HEK293 (cell line): ENCODE measurements around the gene FOXP1.

ENCODE experiments used
- CTCF ChIA-PET: fragments of 350-600 bp; formaldehyde crosslinking; extraction: SDS; loops from one replicate; lab custom pipeline; 2021; ENCODE audit warnings: antibody characterized with exemption; lab: Yijun Ruan, JAX
- POLR2A ChIA-PET: fragments of 300-600 bp; formaldehyde crosslinking; extraction: SDS; loops from one replicate; lab custom pipeline; 2020; ENCODE audit warnings: antibody characterized with exemption, inconsistent platforms; lab: Yijun Ruan, JAX
- H3K27ac ChIP-seq: fragments of 200-500 bp; sonication (Bioruptor generic); 2 replicates; pipeline ENCODE4 v1.5.1; 2014; ENCODE audit warnings: low read depth, low read length, control low read depth, inconsistent platforms; ENCODE audit errors: extremely low read depth
- H3K36me3 ChIP-seq, 2 experiments: fragments of 200-500 bp in 1 of 2; sonication (Bioruptor generic) in 1 of 2; 1 replicate in 1 of 2; 2 replicates in 1 of 2; pipeline ENCODE4 v1.5.1; 2014 to 2017; ENCODE audit warnings: inconsistent platforms in 2 of 2, low read length in 2 of 2; ENCODE audit not compliant: control insufficient read depth in 2 of 2, insufficient read depth in 1 of 2
- H3K4me1 ChIP-seq: fragments of 200-500 bp; sonication (Bioruptor generic); 2 replicates; pipeline ENCODE4 v1.5.1; 2014; ENCODE audit warnings: mild to moderate bottlenecking, low read length, inconsistent platforms; ENCODE audit not compliant: control insufficient read depth, insufficient read depth
- H3K4me3 ChIP-seq: 2 replicates; pipeline ENCODE4 v1.5.1; 2011; ENCODE audit warnings: low read depth, mild to moderate bottlenecking, control low read depth, low read length, moderate library complexity
- H3K9me3 ChIP-seq: fragments of 200-500 bp; sonication (Bioruptor generic); 2 replicates; pipeline ENCODE4 v1.5.1; 2014; ENCODE audit warnings: low read depth, low read length, inconsistent platforms; ENCODE audit not compliant: control insufficient read depth, insufficient read depth
- IKZF3 ChIP-seq: fragments of 450-650 bp; IDR thresholded peaks from 2 replicates; pipeline ENCODE4 v1.5.0; 2018; ENCODE audit warnings: missing biosample characterization, mild to moderate bottlenecking, missing genetic modification characterization, moderate library complexity
- KLF17 ChIP-seq: fragments of 450-650 bp; formaldehyde crosslinking; IDR thresholded peaks from 2 replicates; pipeline ENCODE4 v1.5.1; 2016; ENCODE audit warnings: missing biosample characterization, missing genetic modification characterization
- PRDM1 ChIP-seq: fragments of 450-650 bp; formaldehyde crosslinking; IDR thresholded peaks from 2 replicates; pipeline ENCODE4; 2016; ENCODE audit warnings: missing biosample characterization, missing genetic modification characterization
- PRDM10 ChIP-seq: fragments of 450-650 bp; formaldehyde crosslinking; IDR thresholded peaks from 2 replicates; pipeline ENCODE4 v1.5.1; 2016; ENCODE audit warnings: missing biosample characterization, missing genetic modification characterization
- REPIN1 ChIP-seq: fragments of 450-650 bp; formaldehyde crosslinking; IDR thresholded peaks from 2 replicates; pipeline ENCODE4 v1.5.1; 2017; ENCODE audit warnings: missing biosample characterization, missing genetic modification characterization, low read depth
- ZBTB44 ChIP-seq: fragments of 450-650 bp; IDR thresholded peaks from 2 replicates; pipeline ENCODE4 v1.5.1; 2018; ENCODE audit warnings: missing biosample characterization, mild to moderate bottlenecking, missing genetic modification characterization
- ZBTB48 ChIP-seq: fragments of 450-650 bp; formaldehyde crosslinking; IDR thresholded peaks from 2 replicates; pipeline ENCODE4 v1.5.1; 2016; ENCODE audit warnings: missing biosample characterization, missing genetic modification characterization
- ZNF157 ChIP-seq: fragments of 450-650 bp; formaldehyde crosslinking; IDR thresholded peaks from 2 replicates; pipeline ENCODE4 v1.5.1; 2016; ENCODE audit warnings: missing biosample characterization, missing genetic modification characterization
- ZNF19 ChIP-seq: fragments of 450-650 bp; formaldehyde crosslinking; IDR thresholded peaks from 2 replicates; pipeline ENCODE4; 2016; ENCODE audit warnings: missing biosample characterization, missing genetic modification characterization, low read depth
- ZNF426 ChIP-seq: fragments of 450-650 bp; formaldehyde crosslinking; IDR thresholded peaks from 2 replicates; pipeline ENCODE4 v1.5.1; 2017; ENCODE audit warnings: missing biosample characterization, missing genetic modification characterization, mild to moderate bottlenecking, inconsistent platforms, moderate library complexity
- ZNF488 ChIP-seq: fragments of 450-650 bp; formaldehyde crosslinking; IDR thresholded peaks from 2 replicates; pipeline ENCODE4 v1.5.1; 2016; ENCODE audit warnings: missing biosample characterization, missing genetic modification characterization
- ZNF510 ChIP-seq: fragments of 450-650 bp; formaldehyde crosslinking; IDR thresholded peaks from 2 replicates; pipeline ENCODE4 v1.5.1; 2018; ENCODE audit warnings: mild to moderate bottlenecking, missing genetic modification characterization, missing biosample characterization; ENCODE audit not compliant: insufficient replicate concordance
- ZNF514 ChIP-seq: fragments of 450-650 bp; formaldehyde crosslinking; IDR thresholded peaks from 2 replicates; pipeline ENCODE4 v1.5.1; 2016; ENCODE audit warnings: missing biosample characterization, missing genetic modification characterization
- ZNF544 ChIP-seq: fragments of 450-650 bp; formaldehyde crosslinking; IDR thresholded peaks from 2 replicates; pipeline ENCODE4 v1.5.0; 2017; ENCODE audit warnings: missing biosample characterization, missing genetic modification characterization
- ZNF548 ChIP-seq: fragments of 450-650 bp; formaldehyde crosslinking; IDR thresholded peaks from 2 replicates; pipeline ENCODE4 v1.5.1; 2016; ENCODE audit warnings: missing biosample characterization, missing genetic modification characterization
- ZNF626 ChIP-seq: fragments of 450-650 bp; sonication (Bioruptor Pico); formaldehyde crosslinking; IDR thresholded peaks from 2 replicates; pipeline ENCODE4 v1.5.1; 2018; ENCODE audit warnings: missing biosample characterization, missing genetic modification characterization, inconsistent platforms
- ZNF660 ChIP-seq: fragments of 450-650 bp; IDR thresholded peaks from 2 replicates; pipeline ENCODE4 v1.5.1; 2018; ENCODE audit warnings: missing biosample characterization, mild to moderate bottlenecking, missing genetic modification characterization
- ZNF704 ChIP-seq: fragments of 450-650 bp; formaldehyde crosslinking; IDR thresholded peaks from 2 replicates; pipeline ENCODE4 v1.5.1; 2016; ENCODE audit warnings: missing biosample characterization, missing genetic modification characterization
- ZNF843 ChIP-seq: fragments of 450-650 bp; formaldehyde crosslinking; IDR thresholded peaks from 2 replicates; pipeline ENCODE4 v1.5.1; 2016; ENCODE audit warnings: missing biosample characterization, missing genetic modification characterization
- TF ChIP-seq, protein P1 (sequence below): fragments of 450-650 bp; formaldehyde crosslinking; IDR thresholded peaks from 2 replicates; pipeline ENCODE4 v1.5.1; 2016; ENCODE audit warnings: missing biosample characterization, missing genetic modification characterization

Gene FOXP1

DNA sequence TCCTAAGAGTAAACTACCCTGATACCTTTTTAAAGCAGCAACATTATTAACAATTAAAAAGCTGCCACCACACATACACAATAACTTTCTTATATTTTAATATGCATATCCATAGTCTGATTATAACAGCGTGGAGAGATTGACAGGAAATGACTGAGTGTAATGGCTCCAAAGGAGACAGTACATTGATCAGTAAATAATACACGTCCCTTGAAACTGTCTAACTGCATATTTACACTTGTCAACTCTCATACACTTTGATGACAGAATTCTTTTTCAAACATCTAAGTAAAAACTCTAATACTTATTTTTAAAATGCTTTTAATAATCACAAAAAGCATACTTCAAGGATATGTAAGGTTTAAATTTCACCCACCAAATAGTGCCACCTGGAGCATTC lies 99.5 kb downstream of the FOXP1 start:
- no peak overlapping the region for H3K4me3 ChIP-seq
- no peaks in the 10 kb centered on the region for H3K4me1 ChIP-seq
- TF ChIP-seq ZNF843 (tag by site-specific recombination) (no peak), ZBTB48 (tag by site-specific recombination) (no peak), IKZF3 (tag by site-specific recombination) (no peak), ZNF514 (no peak), ZNF544 (no peak), ZNF488 (tag by site-specific recombination) (no peak), ZNF426 (tag by site-specific recombination) (no peak), REPIN1 (tag by site-specific recombination) (no peak), ZNF626 (tag by site-specific recombination) (no peak), ZNF19 (tag by site-specific recombination) (no peak), ZNF157 (tag by site-specific recombination) (no peak), ZNF704 (tag by site-specific recombination) (no peak), ZNF548 (tag by site-specific recombination) (no peak), PRDM1 (tag by site-specific recombination) (no peak), ZNF510 (tag by site-specific recombination) (no peak), PRDM10 (tag by site-specific recombination) (no peak), KLF17 (tag by site-specific recombination) (no peak), ZNF660 (no peak), ZBTB44 (tag by site-specific recombination) (no peak)
- TF ChIP-seq, protein P1, sequence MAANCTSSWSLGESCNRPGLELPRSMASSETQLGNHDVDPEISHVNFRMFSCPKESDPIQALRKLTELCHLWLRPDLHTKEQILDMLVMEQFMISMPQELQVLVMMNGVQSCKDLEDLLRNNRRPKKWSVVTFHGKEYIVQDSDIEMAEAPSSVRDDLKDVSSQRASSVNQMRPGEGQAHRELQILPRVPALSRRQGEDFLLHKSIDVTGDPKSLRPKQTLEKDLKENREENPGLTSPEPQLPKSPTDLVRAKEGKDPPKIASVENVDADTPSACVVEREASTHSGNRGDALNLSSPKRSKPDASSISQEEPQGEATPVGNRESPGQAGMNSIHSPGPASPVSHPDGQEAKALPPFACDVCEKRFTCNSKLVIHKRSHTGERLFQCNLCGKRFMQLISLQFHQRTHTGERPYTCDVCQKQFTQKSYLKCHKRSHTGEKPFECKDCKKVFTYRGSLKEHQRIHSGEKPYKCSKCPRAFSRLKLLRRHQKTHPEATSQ (tag by site-specific recombination), result no peak
- no peak overlapping the region for H3K27ac ChIP-seq
- H3K9me3 ChIP-seq, result no peaks in the 10 kb centered on the region
- ChIA-PET POLR2A (no interaction called here), CTCF (no interaction called here)
- H3K36me3 ChIP-seq, result no peaks in the 10 kb centered on the region
